Measurements from ENCODE around the gene MTERF1.

Gene MTERF1

DNA sequence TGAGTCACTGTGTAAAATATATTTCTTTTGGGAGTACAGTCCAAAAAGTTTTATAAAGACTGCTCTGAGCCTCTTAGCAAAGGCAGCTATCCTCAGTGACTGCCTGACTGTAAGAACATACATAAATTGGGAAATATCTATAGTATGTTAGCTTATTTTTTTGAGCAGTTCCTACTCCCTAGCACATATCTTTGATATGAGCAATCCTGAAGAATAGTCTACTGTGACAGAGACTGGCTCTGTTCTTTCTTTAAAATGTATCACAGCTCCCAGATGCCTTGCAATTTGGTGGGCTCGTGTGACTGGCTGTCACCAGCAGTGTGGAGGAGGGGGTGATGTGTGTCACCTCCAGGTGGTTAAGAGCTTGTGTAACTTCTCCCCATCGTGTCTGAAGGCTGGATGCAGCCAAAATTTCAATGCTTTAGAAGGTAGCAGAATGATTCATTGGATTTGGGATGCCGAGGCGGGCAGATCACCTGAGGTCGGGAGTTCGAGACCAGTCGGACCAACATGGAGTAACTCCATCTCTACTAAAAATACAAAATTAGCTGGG, 47.9 kb downstream of the MTERF1 start:
- no peak for DNase-seq (ENCODE audit: low read depth, low spot score)

DNA sequence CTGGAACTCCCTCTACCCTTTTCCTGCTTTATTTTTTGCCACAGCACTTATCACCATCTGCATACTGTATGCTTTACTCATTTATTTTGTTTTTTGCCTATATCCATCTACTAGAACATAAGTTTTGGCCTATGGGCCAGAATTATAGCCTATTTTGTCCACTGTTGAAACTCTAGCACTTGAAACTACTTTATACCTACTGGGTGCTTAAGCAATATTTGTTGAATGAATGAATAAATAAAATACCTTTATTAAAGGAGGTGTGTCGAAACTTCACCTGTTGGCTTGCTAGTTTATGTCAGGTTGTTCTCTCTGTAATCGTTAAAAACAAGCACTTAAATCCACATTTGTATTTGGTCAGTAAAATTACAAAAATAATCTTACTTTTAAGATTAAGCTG, 53.3 kb downstream of the MTERF1 start:
- no peak for DNase-seq (ENCODE audit: low read depth, low spot score)

DNA sequence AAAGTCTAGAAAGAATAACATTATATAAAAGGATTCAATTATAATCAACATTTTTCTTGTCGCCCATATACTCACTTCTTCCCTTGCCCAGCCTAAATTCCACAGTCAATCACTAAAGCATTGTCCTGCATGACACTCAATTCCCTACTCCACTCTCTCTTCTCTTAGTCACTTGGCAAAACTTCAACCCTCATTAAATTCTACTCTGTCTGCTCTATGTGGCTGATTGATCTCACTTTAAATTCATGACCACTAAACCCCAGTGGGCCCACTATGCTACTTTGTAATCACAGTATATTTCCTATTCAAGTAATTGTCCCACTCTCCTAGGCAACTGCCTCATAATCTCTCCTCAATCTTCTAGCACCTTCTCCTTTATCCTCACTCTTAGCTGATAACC, 54.1 kb downstream of the MTERF1 start:
- DNase-seq (ENCODE audit: low read depth, low spot score), result no peak

DNA sequence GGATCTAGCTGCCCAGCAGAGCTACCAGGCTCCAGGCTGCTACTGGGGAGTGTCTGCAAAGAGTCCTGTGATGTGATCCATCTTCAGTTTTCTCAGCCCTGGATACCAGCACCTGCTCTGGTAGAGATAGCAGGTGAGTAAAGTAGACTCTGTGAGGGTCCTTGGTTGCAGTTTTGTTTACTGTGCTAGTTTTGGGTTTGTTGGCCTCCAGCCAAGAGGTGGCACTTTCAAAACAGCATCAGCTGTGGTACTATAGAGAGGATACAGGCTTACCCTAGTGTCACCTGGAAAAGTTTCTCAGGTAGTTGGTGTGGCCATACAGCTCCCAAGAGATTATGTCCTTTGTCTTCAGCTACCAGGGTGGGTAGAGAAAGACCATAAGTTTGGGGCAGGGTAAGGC, 56.3 kb downstream of the MTERF1 start:
- no peak for DNase-seq (ENCODE audit: low read depth, low spot score)
